Endodermal cell (in vitro differentiated cells): ENCODE measurements around the gene PSEN1. TPM values are rescaled to one million over a fixed set of nuclear protein-coding genes. Genes with fewer than 3 reads are reported as not detected.

ENCODE experiments used
- DNase-seq: peaks from one replicate; pipeline ENCODE4 v3.0.0-alpha.2; 2017
- H3K27ac ChIP-seq: 2 replicates; pipeline ENCODE4 v1.5.1; 2013; ENCODE audit warnings: mild to moderate bottlenecking, low read depth, low read length, moderate library complexity
- H3K27me3 ChIP-seq: 2 replicates; pipeline ENCODE4 v1.6.1; 2013; ENCODE audit warnings: mild to moderate bottlenecking, low read length, moderate library complexity; ENCODE audit not compliant: insufficient read depth, control insufficient read depth, poor library complexity, severe bottlenecking
- H3K36me3 ChIP-seq: 2 replicates; pipeline ENCODE4 v1.7.0; 2013; ENCODE audit warnings: mild to moderate bottlenecking, low read length, moderate library complexity; ENCODE audit not compliant: control insufficient read depth, insufficient read depth
- H3K4me1 ChIP-seq: one replicate; pipeline ENCODE4 v1.7.0; 2013; ENCODE audit warnings: low read length; ENCODE audit not compliant: control insufficient read depth, insufficient read depth
- H3K4me3 ChIP-seq: 2 replicates; pipeline ENCODE4 v1.5.1; 2013; ENCODE audit warnings: mild to moderate bottlenecking, low read length, moderate library complexity
- H3K9ac ChIP-seq: 2 replicates; pipeline ENCODE4 v1.6.1; 2013; ENCODE audit warnings: mild to moderate bottlenecking, low read length, moderate library complexity; ENCODE audit not compliant: poor library complexity, severe bottlenecking; ENCODE audit errors: extremely low read depth
- H3K9me3 ChIP-seq: 2 replicates; pipeline ENCODE4 v1.6.1; 2013; ENCODE audit warnings: mild to moderate bottlenecking, low read length, moderate library complexity; ENCODE audit not compliant: control insufficient read depth
- H3K27ac Mint-ChIP-seq: 2 replicates; pipeline ENCODE4 v1.8.0; 2020; ENCODE audit warnings: mixed read lengths
- H3K27me3 Mint-ChIP-seq: 2 replicates; pipeline ENCODE4 v1.8.0; 2021; ENCODE audit warnings: mild to moderate bottlenecking, mixed read lengths; ENCODE audit not compliant: insufficient read depth
- H3K36me3 Mint-ChIP-seq: 2 replicates; pipeline ENCODE4 v1.8.0; 2020; ENCODE audit warnings: low read depth, mixed read lengths
- H3K4me1 Mint-ChIP-seq: 2 replicates; pipeline ENCODE4 v1.8.0; 2020; ENCODE audit warnings: mixed read lengths
- H3K4me3 Mint-ChIP-seq: 2 replicates; pipeline ENCODE4 v1.8.0; 2020; ENCODE audit warnings: mild to moderate bottlenecking, moderate library complexity, mixed read lengths
- H3K9me3 Mint-ChIP-seq: 2 replicates; pipeline ENCODE4 v1.8.0; 2020; ENCODE audit warnings: mild to moderate bottlenecking, mixed read lengths
- CTCF ChIP-seq: fragments of 200-600 bp; sonication (generic); conservative IDR thresholded peaks from 2 replicates; pipeline ENCODE4 v1.5.0; 2021; ENCODE audit warnings: antibody characterized with exemption, mild to moderate bottlenecking
- WGBS, 2 experiments: methylation state at CpG; one replicate each; pipeline versions ENCODE4 v1.1.5 to v1.1.7; 2013; ENCODE audit warnings: missing lambda C conversion rate in 2 of 2, mixed read lengths in 1 of 2; ENCODE audit not compliant: insufficient coverage in 1 of 2, insufficient read length in 1 of 2; 5-methylcytosine and 5-hydroxymethylcytosine counted together
- total RNA-seq, 2 donors: library from RNA; stranded (reverse); fragmentation: NEBNext Ultra II Directional in 1 of 2; extraction: Animal tissue kit (Norgen Biotek cat#: 25700) in 1 of 2; gene quantifications; 2 replicates in 1 of 2; 3 replicates in 1 of 2; pipeline ENCODE4 v1.2.1, GENCODE V29; 2021

Gene PSEN1
- total RNA-seq, 2 donors from 2014 or later, result 45.7 to 49.9 TPM

DNA sequence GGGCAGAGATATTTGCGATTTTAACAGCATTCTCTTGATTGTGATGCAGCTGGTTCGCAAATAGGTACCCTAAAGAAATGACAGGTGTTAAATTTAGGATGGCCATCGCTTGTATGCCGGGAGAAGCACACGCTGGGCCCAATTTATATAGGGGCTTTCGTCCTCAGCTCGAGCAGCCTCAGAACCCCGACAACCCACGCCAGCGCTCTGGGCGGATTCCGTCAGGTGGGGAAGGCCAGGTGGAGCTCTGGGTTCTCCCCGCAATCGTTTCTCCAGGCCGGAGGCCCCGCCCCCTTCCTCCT is 271 bp upstream of the PSEN1 start:
- Histone ChIP-seq H3K27me3 (no peaks in the 10 kb centered on the region), H3K4me3 (peak overlapping the region; percentile 97), H3K36me3 (peaks cover 6% of the 10 kb centered on the region), H3K9me3 (peaks cover 8% of the 10 kb centered on the region), H3K27ac (peak overlapping the region; percentile 94), H3K4me1 (no peaks in the 10 kb centered on the region), H3K9ac (peak overlapping the region; percentile 93)
- Mint-ChIP-seq H3K27ac (peak overlapping the region; percentile 99), H3K9me3 (peaks cover 6% of the 10 kb centered on the region), H3K4me1 (peaks cover 7% of the 10 kb centered on the region), H3K27me3 (peaks cover 22% of the 10 kb centered on the region), H3K36me3 (peaks cover 23% of the 10 kb centered on the region), H3K4me3 (peak overlapping the region; percentile 83)
- 0 to 14% methylated on average over 8 to 16 of the region's 16 CpGs for WGBS, 2 experiments
- no peak for TF ChIP-seq CTCF
- DNase-seq, result no peak

DNA sequence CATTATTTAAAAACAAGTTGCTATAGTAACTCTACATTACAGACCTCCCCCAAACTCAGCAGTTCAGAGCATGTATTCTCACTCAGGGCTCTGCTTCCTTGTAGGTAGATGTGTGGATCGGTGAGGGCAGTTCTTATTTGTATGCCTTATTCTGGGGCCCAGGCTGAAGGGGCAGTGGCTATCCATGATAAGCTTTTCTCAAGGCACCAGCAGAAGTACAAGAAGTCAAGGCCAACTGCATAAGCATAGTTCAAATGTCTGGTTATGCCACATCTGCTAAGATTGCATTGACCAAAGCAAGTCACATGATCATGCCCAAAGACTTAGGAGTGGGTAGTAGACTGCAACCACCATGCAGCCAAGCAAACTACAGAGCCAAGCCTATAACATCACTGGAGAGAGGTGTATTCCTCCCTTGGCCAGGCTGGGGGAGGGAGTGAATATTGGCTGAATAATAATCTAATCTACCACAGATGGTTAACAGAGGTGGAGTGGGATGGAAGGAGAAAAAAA is 4.6 kb downstream of the PSEN1 start:
- H3K4me3 ChIP-seq, result no peak overlapping the region
- H3K36me3 Mint-ChIP-seq, result peaks cover 14% of the 10 kb centered on the region
- 97 to 100% methylated on average over 1 of the region's 1 CpG for WGBS, 2 experiments
- peaks cover 2% of the 10 kb centered on the region for H3K9me3 Mint-ChIP-seq
- H3K27ac Mint-ChIP-seq, result no peak overlapping the region
- H3K4me1 Mint-ChIP-seq, result peaks cover 21% of the 10 kb centered on the region
- H3K4me3 Mint-ChIP-seq, result no peak overlapping the region
- H3K9ac ChIP-seq, result no peak overlapping the region
- H3K27ac ChIP-seq, result no peak overlapping the region
- peaks cover 11% of the 10 kb centered on the region for H3K36me3 ChIP-seq
- H3K9me3 ChIP-seq, result no peaks in the 10 kb centered on the region
- no peak for DNase-seq
- H3K27me3 ChIP-seq, result no peaks in the 10 kb centered on the region
- no peaks in the 10 kb centered on the region for H3K4me1 ChIP-seq
- no peak for TF ChIP-seq CTCF
- no peaks in the 10 kb centered on the region for H3K27me3 Mint-ChIP-seq

GRCh38 chr14:73142216-73142615 is 5.9 kb downstream of the PSEN1 start:
- Histone ChIP-seq H3K27ac (peak overlapping the region; percentile 18), H3K9me3 (no peaks in the 10 kb centered on the region), H3K4me3 (no peak overlapping the region), H3K4me1 (peaks cover 6% of the 10 kb centered on the region), H3K9ac (no peak overlapping the region), H3K27me3 (no peaks in the 10 kb centered on the region), H3K36me3 (peaks cover 11% of the 10 kb centered on the region)
- WGBS, 2 experiments, result 80 to 100% methylated on average over 1 to 2 of the region's 2 CpGs
- Mint-ChIP-seq H3K9me3 (peaks cover 2% of the 10 kb centered on the region), H3K27me3 (no peaks in the 10 kb centered on the region), H3K4me1 (peaks cover 22% of the 10 kb centered on the region), H3K36me3 (peaks cover 14% of the 10 kb centered on the region), H3K27ac (no peak overlapping the region), H3K4me3 (no peak overlapping the region)
- DNase-seq, result no peak
- TF ChIP-seq CTCF, result no peak
